ENCODE results near the gene ASCC2. TPM values are rescaled to one million over a fixed set of nuclear protein-coding genes. Genes with fewer than 3 reads are reported as not detected.

The ASCC2 gene
- total RNA-seq, 4 donors from 2014 or later: 30.2 to 53.2 (median 45.8) TPM

DNA sequence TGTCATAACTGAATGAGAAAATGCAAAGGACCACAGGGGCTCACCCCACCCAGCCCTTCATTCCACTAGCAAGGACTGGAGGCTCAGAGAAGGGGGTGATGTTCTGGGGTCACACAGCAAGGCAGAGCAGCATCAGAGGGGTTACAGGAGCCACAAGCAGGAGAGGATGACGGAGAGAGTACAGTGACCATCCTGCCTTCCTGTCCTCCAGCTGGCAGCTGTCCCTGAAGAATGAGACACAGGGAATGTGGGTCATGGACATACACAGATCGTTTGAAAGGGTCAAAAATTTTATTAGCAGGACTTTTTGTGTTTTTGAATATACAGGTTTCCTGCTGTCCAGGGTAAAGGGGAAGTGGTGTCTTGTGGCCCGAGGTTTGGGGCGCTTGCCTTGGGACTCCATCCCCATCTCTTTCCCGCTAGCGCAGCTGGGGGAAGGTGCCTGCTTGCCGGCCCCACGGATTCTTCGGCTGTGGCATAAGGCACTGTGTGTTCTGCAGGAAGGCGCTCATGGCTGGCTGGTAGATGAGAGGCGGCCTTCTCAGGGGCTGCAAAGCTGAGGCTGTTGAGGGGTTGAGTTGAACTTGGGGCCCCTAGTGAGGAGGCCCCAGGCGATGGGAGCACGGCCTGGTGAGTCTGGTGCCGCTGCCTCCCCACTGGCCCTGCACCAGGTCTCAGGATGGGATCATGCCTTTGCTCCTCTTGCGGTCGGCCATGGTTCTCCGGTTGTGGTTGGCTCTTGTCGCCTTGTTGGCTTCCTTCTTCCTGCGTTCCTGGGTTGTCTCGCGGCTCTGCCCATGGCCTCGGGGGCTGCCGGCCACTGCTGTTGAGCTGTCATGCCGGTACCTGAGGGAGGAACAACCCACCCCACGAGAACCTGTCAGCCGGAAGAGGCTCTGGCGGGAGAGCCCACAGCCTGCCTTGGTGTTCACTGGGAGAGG lies 49.5 kb downstream of the ASCC2 start:
- intact Hi-C loops (cut with DNase I; ENCODE audit: low total_unique reads): no loop called here
- no peak for TF ChIP-seq POLR2A (IDR thresholded peaks at IDR 0.05)
- TF ChIP-seq, protein P1, sequence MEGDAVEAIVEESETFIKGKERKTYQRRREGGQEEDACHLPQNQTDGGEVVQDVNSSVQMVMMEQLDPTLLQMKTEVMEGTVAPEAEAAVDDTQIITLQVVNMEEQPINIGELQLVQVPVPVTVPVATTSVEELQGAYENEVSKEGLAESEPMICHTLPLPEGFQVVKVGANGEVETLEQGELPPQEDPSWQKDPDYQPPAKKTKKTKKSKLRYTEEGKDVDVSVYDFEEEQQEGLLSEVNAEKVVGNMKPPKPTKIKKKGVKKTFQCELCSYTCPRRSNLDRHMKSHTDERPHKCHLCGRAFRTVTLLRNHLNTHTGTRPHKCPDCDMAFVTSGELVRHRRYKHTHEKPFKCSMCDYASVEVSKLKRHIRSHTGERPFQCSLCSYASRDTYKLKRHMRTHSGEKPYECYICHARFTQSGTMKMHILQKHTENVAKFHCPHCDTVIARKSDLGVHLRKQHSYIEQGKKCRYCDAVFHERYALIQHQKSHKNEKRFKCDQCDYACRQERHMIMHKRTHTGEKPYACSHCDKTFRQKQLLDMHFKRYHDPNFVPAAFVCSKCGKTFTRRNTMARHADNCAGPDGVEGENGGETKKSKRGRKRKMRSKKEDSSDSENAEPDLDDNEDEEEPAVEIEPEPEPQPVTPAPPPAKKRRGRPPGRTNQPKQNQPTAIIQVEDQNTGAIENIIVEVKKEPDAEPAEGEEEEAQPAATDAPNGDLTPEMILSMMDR (IDR thresholded peaks at IDR 0.05): no peak
- WGBS, 2 donors: 84 to 91% methylated on average over 25 to 27 of the region's 27 CpGs
- no peak overlapping the region for H3K4me3 ChIP-seq (ENCODE audit: low read depth, poor library complexity, severe bottlenecking)
- DNase-seq (ENCODE audit: low spot score in 2 of 2): no peak

- H3K4me3 ChIP-seq (ENCODE audit: low read depth, poor library complexity, severe bottlenecking): no peak overlapping the region
- intact Hi-C loops (cut with DNase I; ENCODE audit: low total_unique reads): no loop called here
- 69 to 75% methylated on average over 8 to 9 of the region's 9 CpGs for WGBS, 2 donors
- TF ChIP-seq POLR2A (IDR thresholded peaks at IDR 0.05): no peak
- TF ChIP-seq, protein P1 (IDR thresholded peaks at IDR 0.05): no peak
- no peak for DNase-seq (ENCODE audit: low spot score in 2 of 2)
Observed at GRCh38 chr22:29787371-29787980, 50.6 kb downstream of the ASCC2 start.

DNA sequence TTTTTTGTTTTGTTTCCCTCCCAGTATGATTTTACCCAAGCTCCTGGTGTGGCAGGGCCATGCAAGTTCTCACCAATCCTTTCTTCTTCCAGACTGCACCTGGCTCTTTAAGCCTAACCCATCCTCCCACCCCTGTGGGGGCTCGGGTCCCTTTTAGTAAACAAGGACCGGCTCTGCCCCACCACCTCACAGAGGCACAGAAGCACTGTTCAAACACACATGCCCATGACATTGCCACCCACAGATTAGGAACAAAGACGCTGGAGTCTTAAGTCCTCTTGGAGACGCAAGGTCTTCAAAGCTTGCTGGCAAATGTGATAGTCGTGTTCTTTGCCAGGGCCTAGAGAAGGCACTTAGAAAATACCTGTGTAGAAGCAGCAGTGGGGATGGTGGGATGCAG lies 52.0 kb downstream of the ASCC2 start:
- no peak overlapping the region for H3K4me3 ChIP-seq (ENCODE audit: low read depth, poor library complexity, severe bottlenecking)
- WGBS, 2 donors: 77 to 80% methylated on average over 5 of the region's 5 CpGs
- TF ChIP-seq, protein P1 (IDR thresholded peaks at IDR 0.05): no peak
- TF ChIP-seq POLR2A (IDR thresholded peaks at IDR 0.05): no peak
- intact Hi-C loops (cut with DNase I; ENCODE audit: low total_unique reads): no loop called here
- no peak for DNase-seq (ENCODE audit: low spot score in 2 of 2)

GRCh38 chr22:29784451-29785361 lies 53.4 kb downstream of the ASCC2 start:
- WGBS, 2 donors: 36 to 45% methylated on average over 9 of the region's 9 CpGs

More at GRCh38 chr22:29784451-29785361, 53.4 kb downstream of the ASCC2 start:
- no peak overlapping the region for H3K4me3 ChIP-seq (ENCODE audit: low read depth, poor library complexity, severe bottlenecking)
- TF ChIP-seq, protein P1 (IDR thresholded peaks at IDR 0.05): no peak
- TF ChIP-seq POLR2A (IDR thresholded peaks at IDR 0.05): no peak
- DNase-seq (ENCODE audit: low spot score in 2 of 2): no peak
- intact Hi-C loops (cut with DNase I; ENCODE audit: low total_unique reads): no loop called here
